Tibial nerve (tissue), 4 donors: Measurements from ENCODE around the gene TBC1D4.
A peak's percentile ranks its signal among the peaks of the same experiment; 100 is the strongest.

Experiments
- EP300 ChIP-seq, 2 donors: sonication (generic); formaldehyde crosslinking; IDR thresholded peaks; one replicate each; pipeline ENCODE4 v1.6.1; 2017; ENCODE audit warnings: antibody characterized with exemption in 2 of 2, mild to moderate bottlenecking in 1 of 2
- POLR2A ChIP-seq, 2 donors: fragments of 450-650 bp; IDR thresholded peaks; one replicate each; pipeline ENCODE4 v1.6.1; 2017; ENCODE audit warnings: antibody characterized with exemption in 2 of 2, mild to moderate bottlenecking in 2 of 2, moderate library complexity in 2 of 2
- TF ChIP-seq, protein P1 (sequence below), 5 experiments: fragments of 200-600 bp in 3 of 5; fragments of 450-650 bp in 2 of 5; sonication (generic) in 3 of 5; IDR thresholded peaks; one replicate each; pipeline ENCODE4 v1.5.1; 2016 to 2019; ENCODE audit warnings: antibody characterized with exemption in 5 of 5, mild to moderate bottlenecking in 3 of 5, moderate library complexity in 2 of 5

DNA sequence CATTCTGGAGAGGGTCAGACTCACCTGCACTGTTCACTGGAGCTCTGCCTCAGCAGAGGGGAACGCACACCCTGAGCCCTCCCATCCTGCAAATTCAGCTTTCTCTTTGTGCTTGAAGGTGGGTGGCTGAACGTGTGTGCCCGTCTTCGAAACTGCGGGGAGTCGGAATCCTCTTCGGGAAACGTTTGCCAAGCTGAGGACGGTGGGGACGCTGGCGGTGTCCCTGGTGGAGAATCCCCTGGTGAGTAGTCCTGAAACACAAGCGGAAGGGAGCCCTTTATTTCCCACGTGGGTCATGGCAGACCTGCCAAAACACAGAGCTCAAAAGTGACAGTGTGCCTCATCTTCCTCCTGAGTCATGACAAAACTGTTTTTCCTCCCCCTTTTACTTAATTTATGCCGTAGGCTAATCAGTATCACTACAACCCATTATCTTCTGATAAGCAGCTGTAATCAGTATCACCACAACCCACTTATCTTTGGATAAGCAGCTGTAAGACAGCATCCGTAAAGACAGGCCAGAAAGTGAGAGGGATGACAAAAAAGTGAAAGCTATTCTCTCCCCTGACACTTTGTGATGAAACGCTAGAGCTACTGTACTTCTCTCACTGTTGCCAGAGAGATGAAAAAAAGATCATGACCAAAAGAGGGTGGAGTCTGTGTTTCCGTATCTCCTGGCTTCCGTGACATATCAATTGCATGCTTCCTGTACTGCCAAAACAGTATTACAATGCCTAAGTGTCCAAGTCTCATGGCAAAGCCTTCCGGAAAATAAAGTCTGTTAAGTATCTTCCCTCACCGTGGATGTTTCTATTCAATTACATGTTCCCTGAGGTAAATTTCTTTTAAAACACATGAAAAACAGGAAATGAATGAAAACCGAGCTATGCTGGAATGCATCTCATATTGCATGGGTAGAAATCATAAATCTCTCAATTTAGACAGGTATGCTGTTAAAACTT is 155.5 kb downstream of the TBC1D4 start:
- no peak for TF ChIP-seq POLR2A (IDR thresholded peaks at IDR 0.05)
- TF ChIP-seq, protein P1, sequence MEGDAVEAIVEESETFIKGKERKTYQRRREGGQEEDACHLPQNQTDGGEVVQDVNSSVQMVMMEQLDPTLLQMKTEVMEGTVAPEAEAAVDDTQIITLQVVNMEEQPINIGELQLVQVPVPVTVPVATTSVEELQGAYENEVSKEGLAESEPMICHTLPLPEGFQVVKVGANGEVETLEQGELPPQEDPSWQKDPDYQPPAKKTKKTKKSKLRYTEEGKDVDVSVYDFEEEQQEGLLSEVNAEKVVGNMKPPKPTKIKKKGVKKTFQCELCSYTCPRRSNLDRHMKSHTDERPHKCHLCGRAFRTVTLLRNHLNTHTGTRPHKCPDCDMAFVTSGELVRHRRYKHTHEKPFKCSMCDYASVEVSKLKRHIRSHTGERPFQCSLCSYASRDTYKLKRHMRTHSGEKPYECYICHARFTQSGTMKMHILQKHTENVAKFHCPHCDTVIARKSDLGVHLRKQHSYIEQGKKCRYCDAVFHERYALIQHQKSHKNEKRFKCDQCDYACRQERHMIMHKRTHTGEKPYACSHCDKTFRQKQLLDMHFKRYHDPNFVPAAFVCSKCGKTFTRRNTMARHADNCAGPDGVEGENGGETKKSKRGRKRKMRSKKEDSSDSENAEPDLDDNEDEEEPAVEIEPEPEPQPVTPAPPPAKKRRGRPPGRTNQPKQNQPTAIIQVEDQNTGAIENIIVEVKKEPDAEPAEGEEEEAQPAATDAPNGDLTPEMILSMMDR (IDR thresholded peaks at IDR 0.05): no peak
- peak in 1 of 2 donors; percentile 31 for TF ChIP-seq EP300 (IDR thresholded peaks at IDR 0.05)
